ENCODE results near the gene RGS3. TPM values are rescaled to one million over a fixed set of nuclear protein-coding genes. Genes with fewer than 3 reads are reported as not detected.

Gene RGS3
- polyA plus RNA-seq, 2 of the 4 experiments (the other 2 are of a cell fraction): 19.6 to 22.9 TPM

GRCh38 chr9:113645227-113645977, 181.9 kb downstream of the RGS3 start:
- ChIA-PET POLR2A (no interaction called here), CTCF (interaction anchor here (1.0 to 26.0 kb wide), 3 partner anchors 12 to 199 kb away, joined by 4 to 1349 read pairs (median 68); no protein-coding TSS in a partner anchor)
- no peak for TF ChIP-seq TP53 (CRISPR knock-in tag; IDR thresholded peaks at IDR 0.05)
- TF ChIP-seq CBX8 (IDR thresholded peaks at IDR 0.05): no peak
- TF ChIP-seq FOSL2 (IDR thresholded peaks at IDR 0.05): no peak
- TF ChIP-seq FOSL2 (CRISPR knock-in tag; IDR thresholded peaks at IDR 0.05): no peak
- TF ChIP-seq E2F6 (IDR thresholded peaks at IDR 0.05; ENCODE audit: borderline replicate concordance, low read depth): no peak
- TF ChIP-seq, protein P1, sequence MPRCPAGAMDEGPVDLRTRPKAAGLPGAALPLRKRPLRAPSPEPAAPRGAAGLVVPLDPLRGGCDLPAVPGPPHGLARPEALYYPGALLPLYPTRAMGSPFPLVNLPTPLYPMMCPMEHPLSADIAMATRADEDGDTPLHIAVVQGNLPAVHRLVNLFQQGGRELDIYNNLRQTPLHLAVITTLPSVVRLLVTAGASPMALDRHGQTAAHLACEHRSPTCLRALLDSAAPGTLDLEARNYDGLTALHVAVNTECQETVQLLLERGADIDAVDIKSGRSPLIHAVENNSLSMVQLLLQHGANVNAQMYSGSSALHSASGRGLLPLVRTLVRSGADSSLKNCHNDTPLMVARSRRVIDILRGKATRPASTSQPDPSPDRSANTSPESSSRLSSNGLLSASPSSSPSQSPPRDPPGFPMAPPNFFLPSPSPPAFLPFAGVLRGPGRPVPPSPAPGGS (IDR thresholded peaks at IDR 0.05): no peak
- no peak for TF ChIP-seq REST (IDR thresholded peaks at IDR 0.05)
- no peak for TF ChIP-seq ATOH8 (CRISPR knock-in tag; IDR thresholded peaks at IDR 0.05; ENCODE audit: low read depth)
- TF ChIP-seq, protein P2, sequence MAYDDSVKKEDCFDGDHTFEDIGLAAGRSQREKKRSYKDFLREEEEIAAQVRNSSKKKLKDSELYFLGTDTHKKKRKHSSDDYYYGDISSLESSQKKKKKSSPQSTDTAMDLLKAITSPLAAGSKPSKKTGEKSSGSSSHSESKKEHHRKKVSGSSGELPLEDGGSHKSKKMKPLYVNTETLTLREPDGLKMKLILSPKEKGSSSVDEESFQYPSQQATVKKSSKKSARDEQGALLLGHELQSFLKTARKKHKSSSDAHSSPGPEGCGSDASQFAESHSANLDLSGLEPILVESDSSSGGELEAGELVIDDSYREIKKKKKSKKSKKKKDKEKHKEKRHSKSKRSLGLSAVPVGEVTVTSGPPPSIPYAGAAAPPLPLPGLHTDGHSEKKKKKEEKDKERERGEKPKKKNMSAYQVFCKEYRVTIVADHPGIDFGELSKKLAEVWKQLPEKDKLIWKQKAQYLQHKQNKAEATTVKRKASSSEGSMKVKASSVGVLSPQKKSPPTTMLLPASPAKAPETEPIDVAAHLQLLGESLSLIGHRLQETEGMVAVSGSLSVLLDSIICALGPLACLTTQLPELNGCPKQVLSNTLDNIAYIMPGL (CRISPR knock-in tag; IDR thresholded peaks at IDR 0.05; ENCODE audit: borderline replicate concordance): no peak
- no peak for TF ChIP-seq KDM5A (IDR thresholded peaks at IDR 0.05)
- no peak for TF ChIP-seq EHF (CRISPR knock-in tag; IDR thresholded peaks at IDR 0.05)
- no peak for TF ChIP-seq HOXA7 (CRISPR knock-in tag; IDR thresholded peaks at IDR 0.05)
- no peak for TF ChIP-seq HEYL (CRISPR knock-in tag; IDR thresholded peaks at IDR 0.05)
- no peak for TF ChIP-seq SREBF2 (IDR thresholded peaks at IDR 0.05)
- no peak for TF ChIP-seq CHD2 (IDR thresholded peaks at IDR 0.05; ENCODE audit: low read length, partially characterized antibody)
- TF ChIP-seq RAD21 (conservative IDR thresholded peaks at IDR 0.05 in 1 of 2, IDR thresholded peaks at IDR 0.05 in 1 of 2): no peak
- no peak for TF ChIP-seq ZC3H11A (IDR thresholded peaks at IDR 0.05)
- no peak for TF ChIP-seq MYC (IDR thresholded peaks at IDR 0.05; ENCODE audit: borderline replicate concordance, low read length)
- TF ChIP-seq POLR2AphosphoS2 (conservative IDR thresholded peaks at IDR 0.05; ENCODE audit: low read length): no peak
- no peak for TF ChIP-seq TFCP2L1 (CRISPR knock-in tag; IDR thresholded peaks at IDR 0.05)
- no peak for DNase-seq (ENCODE audit: low read depth in 1 of 2, low spot score in 1 of 2)
- peaks cover 6% of the 10 kb centered on the region for H3K4me1 ChIP-seq
- ATAC-seq: no peak
- no peak overlapping the region for H3K27ac ChIP-seq
- H3K4me3 ChIP-seq: no peak overlapping the region
- FAIRE-seq: no peak
- H3K4me2 ChIP-seq: no peak overlapping the region
- no peaks in the 10 kb centered on the region for H3K9me3 ChIP-seq
- 77% methylated on average over 11 of the region's 15 CpGs for WGBS (ENCODE audit: missing lambda C conversion rate)

All from A549 (cell line).